Measurements from ENCODE around the gene PAF1. TPM values are rescaled to one million over a fixed set of nuclear protein-coding genes. Genes with fewer than 3 reads are reported as not detected.
A peak's percentile ranks its signal among the peaks of the same experiment; 100 is the strongest.

The PAF1 gene
- total RNA-seq, 1 experiment from 2014 or later, result 38.0 TPM

DNA sequence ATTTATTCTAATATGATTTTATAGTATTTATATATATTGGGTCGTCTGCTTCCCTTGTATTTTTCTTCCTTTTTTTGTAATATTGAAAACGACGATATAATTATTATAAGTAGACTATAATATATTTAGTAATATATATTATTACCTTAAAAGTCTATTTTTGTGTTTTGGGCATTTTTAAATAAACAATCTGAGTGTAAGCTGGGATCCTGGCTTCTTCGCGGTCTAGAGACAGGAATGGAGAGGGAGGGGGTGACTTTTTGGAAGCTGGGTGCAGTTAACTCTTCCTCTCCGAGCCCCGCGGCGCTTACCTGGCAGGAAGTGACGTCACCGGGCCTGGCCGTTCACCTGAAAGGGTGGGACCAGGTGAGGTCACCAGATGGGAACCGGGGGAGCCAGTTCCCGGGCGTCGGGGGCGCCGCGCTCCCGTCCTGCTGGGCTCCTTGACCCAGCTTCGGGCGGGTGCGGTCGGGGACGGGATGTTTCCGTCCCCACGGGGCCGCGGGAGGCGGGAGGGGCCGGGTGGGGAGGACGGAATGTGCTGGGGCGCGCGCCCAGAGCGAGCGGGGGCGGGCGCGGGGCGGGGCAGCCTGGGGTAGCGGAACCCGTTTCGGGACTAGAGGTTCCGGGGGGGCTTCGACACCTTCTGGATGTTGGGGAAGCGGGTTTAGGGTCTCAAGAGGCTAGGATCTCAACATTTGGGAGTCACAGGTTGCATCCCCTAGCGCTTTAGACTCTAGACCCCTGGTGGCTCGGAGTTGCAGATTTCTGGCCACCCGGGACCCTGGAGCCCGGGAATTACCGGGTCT is 18.5 kb upstream of the PAF1 start:
- no peak overlapping the region for H2BK15ac ChIP-seq (ENCODE audit: low read depth, low read length)
- Mint-ChIP-seq H3K4me1 (peaks cover 39 to 54% of the 10 kb centered on the region in 2 experiments), H3K27me3 (ENCODE audit: low read depth) (peaks cover 1% of the 10 kb centered on the region; the same call in 1 of the 2 replicates), H3K9me3 (no peaks in the 10 kb centered on the region; a peak in 1 of 5 replicates), H3K36me3 (ENCODE audit: insufficient read depth in 1 of 3, low read depth in 3 of 3) (peaks cover 9 to 20% (median 17%) of the 10 kb centered on the region in 3 experiments), H3K4me3 (peak overlapping the region; percentile 96 to 97), H3K27ac (peak overlapping the region; percentile 40 to 97 (median 96); a peak in 5 of 7 replicates)
- peak overlapping the region; percentile 96 for H3K14ac ChIP-seq (ENCODE audit: insufficient read depth, low read length)
- peak; percentile 97 for DNase-seq
- peak overlapping the region; percentile 78 for H3K4me2 ChIP-seq (ENCODE audit: insufficient read depth, insufficient read length, low read length)
- H4K5ac ChIP-seq (ENCODE audit: insufficient read length, low read depth, low read length), result no peak overlapping the region
- H2AFZ ChIP-seq (ENCODE audit: low read length), result no peak overlapping the region
- no peaks in the 10 kb centered on the region for H3K27me3 ChIP-seq (ENCODE audit: insufficient read depth, low read length)
- peak overlapping the region; percentile 86 for H3K9ac ChIP-seq (ENCODE audit: extremely low read depth, insufficient read length, low read length)
- no peak overlapping the region for H3K23ac ChIP-seq (ENCODE audit: insufficient read length, low read depth, low read length)
- no peak overlapping the region for H2BK5ac ChIP-seq (ENCODE audit: insufficient read length, low read length)
- no peak overlapping the region for H2BK20ac ChIP-seq (ENCODE audit: low read depth, low read length, poor library complexity, severe bottlenecking)
- peaks cover 19% of the 10 kb centered on the region for H3K23me2 ChIP-seq (ENCODE audit: insufficient read length, low read depth, low read length, poor library complexity, severe bottlenecking)
- peaks cover under 1% of the 10 kb centered on the region for H3K79me1 ChIP-seq (ENCODE audit: insufficient read depth, low read depth, low read length, poor library complexity, severe bottlenecking)
- H3K56ac ChIP-seq (ENCODE audit: insufficient read length, low read depth, low read length), result no peak overlapping the region
- H3K79me2 ChIP-seq (ENCODE audit: insufficient read depth, low read length), result peaks cover 5% of the 10 kb centered on the region; the same call in 1 of the 2 replicates
- H2AK5ac ChIP-seq (ENCODE audit: insufficient read length, low read length), result no peak overlapping the region
- H3K4me1 ChIP-seq (ENCODE audit: insufficient read depth, low read length), result peaks cover 6% of the 10 kb centered on the region; the same call in 1 of the 2 replicates
- no peaks in the 10 kb centered on the region for H3K9me3 ChIP-seq (ENCODE audit: control insufficient read depth, low read depth, low read length)
- no CpG with 5 or more reads among the region's 52 CpGs for WGBS (ENCODE audit: extremely low coverage, insufficient read length, low lambda C conversion rate)
- TF ChIP-seq CTCF (conservative IDR thresholded peaks at IDR 0.05), result no peak
- no peak overlapping the region for H2BK12ac ChIP-seq (ENCODE audit: insufficient read length, low read depth, low read length)
- no peak overlapping the region for H4K91ac ChIP-seq (ENCODE audit: insufficient read length, low read depth, low read length)
- peak overlapping the region; percentile 81 for H2BK120ac ChIP-seq (ENCODE audit: low read depth, low read length, poor library complexity, severe bottlenecking)
- peaks cover 2% of the 10 kb centered on the region for H4K20me1 ChIP-seq (ENCODE audit: control insufficient read depth, insufficient read depth, insufficient read length)
- H3K27ac ChIP-seq (ENCODE audit: insufficient read length, low read depth, low read length), result peak overlapping the region; percentile 62
- H3K4ac ChIP-seq (ENCODE audit: low read depth, low read length), result peak overlapping the region; percentile 74; the same call in 1 of the 2 replicates
- H4K8ac ChIP-seq (replicated peaks; ENCODE audit: insufficient read length, low read depth, low read length), result no peak overlapping the region
- peak overlapping the region; percentile 91 for H3K18ac ChIP-seq (ENCODE audit: insufficient read length, low read depth, low read length)
- H3T11ph ChIP-seq (ENCODE audit: low read length), result peak overlapping the region; percentile 77
